ENCODE data around the gene NAV2. TPM values are rescaled to one million over a fixed set of nuclear protein-coding genes. Genes with fewer than 3 reads are reported as not detected.
A peak's percentile ranks its signal among the peaks of the same experiment; 100 is the strongest.

The NAV2 gene
- polyA plus RNA-seq, 1 donor (not counting 4 experiments of a cell fraction or from before 2014, with no cell fraction given): 4.0 TPM

- Histone ChIP-seq H3K9me3 (ENCODE audit: control insufficient read depth, low read depth, low read length) (no peaks in the 10 kb centered on the region), H3K4me1 (ENCODE audit: control insufficient read depth, extremely low read depth, insufficient read depth, low read length) (peaks cover 4% of the 10 kb centered on the region), H3K79me2 (ENCODE audit: control insufficient read depth, insufficient read depth, low read length) (no peaks in the 10 kb centered on the region), H3K27ac (ENCODE audit: control insufficient read depth, insufficient read depth, low read length) (no peak overlapping the region), H3K4me2 (ENCODE audit: control insufficient read depth, extremely low read depth, insufficient read depth, low read depth, low read length) (no peak overlapping the region), H3K9me1 (ENCODE audit: control insufficient read depth, extremely low read depth, insufficient read depth, low read length) (no peaks in the 10 kb centered on the region), H3K27me3 (ENCODE audit: control insufficient read depth, extremely low read depth, insufficient read depth, low read length) (no peaks in the 10 kb centered on the region), H3K36me3 (ENCODE audit: control insufficient read depth in 2 of 2, extremely low read depth in 1 of 2, insufficient read depth in 2 of 2, low read length in 2 of 2) (no peaks in the 10 kb centered on the region), H2AFZ (ENCODE audit: control insufficient read depth, low read length) (no peak overlapping the region), H3K9ac (ENCODE audit: control insufficient read depth, extremely low read depth, insufficient read depth, low read length) (no peak overlapping the region), H4K20me1 (ENCODE audit: control insufficient read depth, extremely low read depth, insufficient read depth, low read length) (no peaks in the 10 kb centered on the region), H3K4me3 (ENCODE audit: control insufficient read depth in 2 of 3, extremely low read depth in 1 of 3, insufficient read depth in 2 of 3, low read depth in 1 of 3, low read length in 3 of 3) (no peak overlapping the region)
- dilution Hi-C loops (cut with MboI; ENCODE audit: extremely low pct_ligation_motif_present, low sequenced_read_pairs): no loop called here
- DNase-seq (ENCODE audit: low read depth, low spot score) (no peak), FAIRE-seq (peak; percentile 34)
- TF ChIP-seq CTCF (optimal IDR thresholded peaks at IDR 0.05 in 1 of 3, IDR thresholded peaks at IDR 0.05 in 1 of 3, conservative IDR thresholded peaks at IDR 0.05 in 1 of 3; ENCODE audit: extremely low read depth in 1 of 3, insufficient read depth in 2 of 3, low read length in 3 of 3): no peak
- no peak for TF ChIP-seq EZH2 (IDR thresholded peaks at IDR 0.05; ENCODE audit: low read length)
Measured at GRCh38 chr11:19890308-19890707, 177.7 kb downstream of the NAV2 start.

GRCh38 chr11:19891022-19891421 lies 178.4 kb downstream of the NAV2 start:
- Histone ChIP-seq H3K9me1 (ENCODE audit: control insufficient read depth, extremely low read depth, insufficient read depth, low read length) (no peaks in the 10 kb centered on the region), H2AFZ (ENCODE audit: control insufficient read depth, low read length) (no peak overlapping the region), H3K36me3 (ENCODE audit: control insufficient read depth in 2 of 2, extremely low read depth in 1 of 2, insufficient read depth in 2 of 2, low read length in 2 of 2) (no peaks in the 10 kb centered on the region), H3K27me3 (ENCODE audit: control insufficient read depth, extremely low read depth, insufficient read depth, low read length) (no peaks in the 10 kb centered on the region), H3K79me2 (ENCODE audit: control insufficient read depth, insufficient read depth, low read length) (no peaks in the 10 kb centered on the region), H3K4me3 (ENCODE audit: control insufficient read depth in 2 of 3, extremely low read depth in 1 of 3, insufficient read depth in 2 of 3, low read depth in 1 of 3, low read length in 3 of 3) (no peak overlapping the region), H4K20me1 (ENCODE audit: control insufficient read depth, extremely low read depth, insufficient read depth, low read length) (no peaks in the 10 kb centered on the region), H3K4me1 (ENCODE audit: control insufficient read depth, extremely low read depth, insufficient read depth, low read length) (peaks cover 8% of the 10 kb centered on the region), H3K9ac (ENCODE audit: control insufficient read depth, extremely low read depth, insufficient read depth, low read length) (no peak overlapping the region), H3K27ac (ENCODE audit: control insufficient read depth, insufficient read depth, low read length) (no peak overlapping the region), H3K9me3 (ENCODE audit: control insufficient read depth, low read depth, low read length) (no peaks in the 10 kb centered on the region), H3K4me2 (ENCODE audit: control insufficient read depth, extremely low read depth, insufficient read depth, low read depth, low read length) (no peak overlapping the region)
- FAIRE-seq (no peak), DNase-seq (ENCODE audit: low read depth, low spot score) (no peak)
- TF ChIP-seq CTCF (optimal IDR thresholded peaks at IDR 0.05 in 1 of 3, IDR thresholded peaks at IDR 0.05 in 1 of 3, conservative IDR thresholded peaks at IDR 0.05 in 1 of 3; ENCODE audit: extremely low read depth in 1 of 3, insufficient read depth in 2 of 3, low read length in 3 of 3): no peak
- no peak for TF ChIP-seq EZH2 (IDR thresholded peaks at IDR 0.05; ENCODE audit: low read length)
- dilution Hi-C loops (cut with MboI; ENCODE audit: extremely low pct_ligation_motif_present, low sequenced_read_pairs): no loop called here
